OCI-LY7 (cell line): ENCODE results near the gene SYNJ2.

Experiments
- EZH2phosphoT487 ChIP-seq: fragments of 200-600 bp; sonication (generic); IDR thresholded peaks from 2 replicates; pipeline ENCODE4 v1.6.1; 2018; ENCODE audit warnings: low read depth, borderline replicate concordance, mild to moderate bottlenecking, mixed run types, antibody characterized with exemption, low read length, moderate library complexity, mixed read lengths
- TF ChIP-seq, protein P1 (sequence below): fragments of 200-600 bp; sonication (generic); conservative IDR thresholded peaks from 2 replicates; pipeline ENCODE4 v1.5.1; 2014; ENCODE audit warnings: mild to moderate bottlenecking, antibody characterized with exemption, low read length, moderate library complexity, mixed read lengths

DNA sequence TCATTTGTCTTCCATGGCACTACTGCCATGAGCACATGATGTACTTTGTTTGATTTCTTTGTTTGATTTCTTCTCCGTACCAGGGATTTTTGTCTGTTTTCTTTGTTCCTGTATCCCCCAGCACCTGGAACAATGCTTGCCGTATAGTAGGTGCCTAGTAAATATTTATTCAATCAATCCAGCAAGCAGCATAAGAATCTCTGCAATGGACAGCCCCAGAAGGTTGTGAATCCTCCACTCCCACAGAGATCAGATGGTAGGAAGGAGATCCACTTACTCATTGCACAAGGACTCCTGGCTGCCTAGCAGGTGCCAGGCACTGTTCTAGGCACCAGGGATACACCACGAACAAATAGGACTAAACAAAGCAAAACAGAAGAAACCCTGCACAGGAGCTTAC is 6.7 kb upstream of the SYNJ2 start:
- TF ChIP-seq, protein P1, sequence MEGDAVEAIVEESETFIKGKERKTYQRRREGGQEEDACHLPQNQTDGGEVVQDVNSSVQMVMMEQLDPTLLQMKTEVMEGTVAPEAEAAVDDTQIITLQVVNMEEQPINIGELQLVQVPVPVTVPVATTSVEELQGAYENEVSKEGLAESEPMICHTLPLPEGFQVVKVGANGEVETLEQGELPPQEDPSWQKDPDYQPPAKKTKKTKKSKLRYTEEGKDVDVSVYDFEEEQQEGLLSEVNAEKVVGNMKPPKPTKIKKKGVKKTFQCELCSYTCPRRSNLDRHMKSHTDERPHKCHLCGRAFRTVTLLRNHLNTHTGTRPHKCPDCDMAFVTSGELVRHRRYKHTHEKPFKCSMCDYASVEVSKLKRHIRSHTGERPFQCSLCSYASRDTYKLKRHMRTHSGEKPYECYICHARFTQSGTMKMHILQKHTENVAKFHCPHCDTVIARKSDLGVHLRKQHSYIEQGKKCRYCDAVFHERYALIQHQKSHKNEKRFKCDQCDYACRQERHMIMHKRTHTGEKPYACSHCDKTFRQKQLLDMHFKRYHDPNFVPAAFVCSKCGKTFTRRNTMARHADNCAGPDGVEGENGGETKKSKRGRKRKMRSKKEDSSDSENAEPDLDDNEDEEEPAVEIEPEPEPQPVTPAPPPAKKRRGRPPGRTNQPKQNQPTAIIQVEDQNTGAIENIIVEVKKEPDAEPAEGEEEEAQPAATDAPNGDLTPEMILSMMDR = no peak
- TF ChIP-seq EZH2phosphoT487 = no peak
